ENCODE data around the gene EPHB4.

- TF ChIP-seq CTCF (conservative IDR thresholded peaks at IDR 0.05; ENCODE audit: low read depth, low read length) (no peak), POLR2A (IDR thresholded peaks at IDR 0.05; ENCODE audit: low read depth, low read length) (no peak), SMC3 (IDR thresholded peaks at IDR 0.05; ENCODE audit: low read depth, low read length) (no peak), MXI1 (IDR thresholded peaks at IDR 0.05; ENCODE audit: borderline replicate concordance, low read depth, low read length) (no peak), USF2 (IDR thresholded peaks at IDR 0.05; ENCODE audit: low read depth, low read length) (no peak), BHLHE40 (IDR thresholded peaks at IDR 0.05; ENCODE audit: low read depth, low read length) (no peak), ELK1 (IDR thresholded peaks at IDR 0.05; ENCODE audit: borderline replicate concordance, low read depth, low read length) (no peak), MAFK (IDR thresholded peaks at IDR 0.05; ENCODE audit: low read depth, low read length) (no peak), NFE2L2 (IDR thresholded peaks at IDR 0.05; ENCODE audit: low read depth, low read length) (no peak), MAZ (IDR thresholded peaks at IDR 0.05; ENCODE audit: borderline replicate concordance, low read depth, low read length) (no peak), FOS (IDR thresholded peaks at IDR 0.05; ENCODE audit: low read depth, low read length) (no peak), RFX5 (IDR thresholded peaks at IDR 0.05; ENCODE audit: low read depth, low read length) (no peak), RAD21 (IDR thresholded peaks at IDR 0.05; ENCODE audit: low read length) (no peak)
These were observed 22.5 kb downstream of the EPHB4 start for GRCh38 chr7:100804681-100805431.

Measured in IMR-90 (cell line).